Retinal pigment epithelial cell (primary cell): ENCODE data around the gene MYO1E.
A peak's percentile ranks its signal among the peaks of the same experiment; 100 is the strongest.

ENCODE experiments used
- DNase-seq: peaks from one replicate; pipeline ENCODE4 v3.0.0-alpha.2; 2010; ENCODE audit warnings: low read depth
- H3K4me3 ChIP-seq: 2 replicates; pipeline ENCODE4 v1.5.1; 2011; ENCODE audit warnings: mild to moderate bottlenecking, low read length, control low read depth, moderate library complexity
- CTCF ChIP-seq: conservative IDR thresholded peaks from 2 replicates; pipeline ENCODE4 v1.5.1; 2011; ENCODE audit warnings: low read depth, low read length, control low read depth, inconsistent platforms

MYO1E gene

DNA sequence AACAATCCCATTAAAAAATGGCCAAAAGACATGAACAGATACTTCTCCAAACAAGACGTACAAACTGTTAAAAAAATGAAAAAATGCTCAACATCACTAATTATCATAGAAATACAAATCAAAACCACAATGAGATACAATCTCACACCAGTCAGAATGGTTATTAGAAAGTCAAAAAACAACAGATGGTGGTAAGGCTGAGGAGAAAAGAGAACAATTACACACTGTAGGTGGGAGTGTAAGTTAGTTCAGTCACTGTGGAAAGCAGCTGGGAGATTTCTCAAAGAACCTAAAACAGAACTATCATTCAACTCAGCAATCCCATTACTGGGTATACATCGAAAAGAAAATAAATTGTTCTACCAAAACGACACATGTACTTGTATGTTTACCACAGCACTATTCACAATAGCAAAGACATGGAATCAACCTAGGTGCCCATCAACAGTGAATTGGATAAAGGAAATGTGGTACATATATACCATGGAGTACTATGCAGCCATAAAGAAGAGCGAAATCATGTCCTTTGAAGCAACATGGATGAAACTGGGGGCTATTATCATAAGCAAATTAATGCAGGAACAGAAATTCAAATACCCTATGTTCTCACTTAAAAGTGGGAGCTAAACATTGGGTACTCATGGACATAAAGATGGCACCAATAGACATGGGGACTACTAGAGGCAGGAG is 51.5 kb downstream of the MYO1E start:
- TF ChIP-seq CTCF, result no peak
- DNase-seq, result no peak

GRCh38 chr15:59317211-59317610 is 55.5 kb downstream of the MYO1E start:
- H3K4me3 ChIP-seq, result no peak overlapping the region
- no peak for TF ChIP-seq CTCF
- peak; percentile 66 for DNase-seq

More for the DNA sequence above, 51.5 kb downstream of the MYO1E start:
- no peak overlapping the region for H3K4me3 ChIP-seq

GRCh38 chr15:59315914-59316451 is 56.7 kb downstream of the MYO1E start:
- DNase-seq, result peak; percentile 87
- no peak for TF ChIP-seq CTCF
- H3K4me3 ChIP-seq, result no peak overlapping the region

GRCh38 chr15:59313641-59314332 is 58.9 kb downstream of the MYO1E start:
- peak; percentile 74 for DNase-seq
- no peak overlapping the region for H3K4me3 ChIP-seq
- no peak for TF ChIP-seq CTCF

DNA sequence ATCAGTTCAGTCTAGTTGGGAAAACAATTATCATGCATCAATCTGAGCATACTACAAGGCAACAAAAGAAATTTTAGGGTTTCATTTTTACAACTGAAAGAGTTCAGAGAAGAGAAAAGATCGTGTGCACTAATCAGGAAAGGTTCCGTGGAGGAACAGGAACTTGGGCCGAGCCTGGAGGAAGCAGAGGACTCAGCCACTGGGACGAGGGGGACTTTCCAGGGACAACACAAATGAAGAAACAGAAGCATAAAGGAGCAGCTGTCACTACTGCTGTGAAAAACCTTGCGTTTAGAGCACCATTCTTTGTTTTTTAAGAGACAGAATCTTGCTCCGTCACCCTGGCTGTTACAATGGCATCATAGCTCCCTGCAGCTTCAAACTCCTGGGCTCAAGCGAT is 60.5 kb downstream of the MYO1E start:
- DNase-seq, result no peak
- TF ChIP-seq CTCF, result no peak
- H3K4me3 ChIP-seq, result no peak overlapping the region

DNA sequence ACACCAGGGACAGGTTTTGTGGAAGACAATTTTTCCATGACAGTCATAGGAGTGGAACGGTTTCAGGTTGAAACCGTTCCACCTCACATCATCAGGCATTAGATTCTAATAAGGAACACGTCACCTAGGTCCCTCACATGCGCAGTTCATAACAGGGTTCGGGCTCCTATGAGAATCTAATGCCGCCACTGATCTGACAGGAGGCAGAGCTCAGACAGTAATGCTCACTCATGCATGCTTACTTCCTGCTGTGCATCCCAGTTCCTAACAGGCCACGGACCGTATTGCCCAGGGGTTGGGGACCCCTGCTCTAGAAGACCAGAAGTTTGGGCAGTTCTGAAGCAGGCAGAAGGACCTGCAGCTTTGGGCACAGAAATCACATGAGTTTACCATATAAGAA is 61.5 kb downstream of the MYO1E start:
- TF ChIP-seq CTCF, result no peak
- no peak overlapping the region for H3K4me3 ChIP-seq
- no peak for DNase-seq

DNA sequence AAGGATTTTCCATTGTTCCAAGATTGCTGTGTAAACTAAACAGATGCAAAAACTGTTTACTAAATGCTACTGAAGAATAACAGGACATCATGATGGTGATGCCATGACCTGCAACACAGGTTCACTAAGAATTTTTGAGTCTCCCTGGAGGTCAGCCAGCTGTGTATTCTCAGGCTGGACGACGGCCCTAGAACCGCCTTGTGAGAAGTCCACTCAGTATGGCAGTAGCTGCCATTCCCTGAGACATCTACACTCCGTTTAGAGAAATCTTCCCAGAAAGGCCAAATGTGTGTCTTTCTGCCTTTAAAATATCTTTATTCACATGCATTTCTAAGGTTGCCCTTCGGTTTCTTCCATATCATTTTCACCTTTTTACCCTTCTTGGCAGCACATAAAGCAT is 63.3 kb downstream of the MYO1E start:
- H3K4me3 ChIP-seq, result no peak overlapping the region
- no peak for DNase-seq
- no peak for TF ChIP-seq CTCF
